Measurements from ENCODE around the gene ZNF383.
"Not testable (repeated sequence)": the region's sequence is repeated elsewhere in the genome, so short reads cannot be mapped to it uniquely, and the experiment has no call there.

The ZNF383 gene

GRCh38 chr19:37292998-37293939 is 75.3 kb downstream of the ZNF383 start:
- not testable (repeated sequence) for DNase-seq (ENCODE audit: low spot score)

DNA sequence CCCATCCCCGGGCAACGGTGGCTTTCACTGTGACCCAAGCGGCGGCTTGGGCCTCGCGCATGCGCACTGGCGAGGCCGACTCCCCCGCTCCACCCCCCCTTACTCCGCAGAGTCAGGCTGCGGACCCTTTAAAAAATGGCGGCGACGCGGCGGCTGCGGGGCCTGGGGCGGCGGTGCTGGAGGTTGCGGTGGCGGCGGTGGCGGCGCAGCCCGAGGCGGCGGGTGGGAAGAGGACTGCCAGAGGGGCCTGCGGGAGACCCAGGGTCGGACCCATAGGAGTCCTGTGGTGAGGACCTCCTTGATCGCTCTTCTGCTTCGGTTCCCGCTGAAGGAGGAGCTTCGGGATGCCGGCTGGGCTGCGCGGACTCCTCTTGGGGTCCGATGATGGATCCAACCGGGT is 76.2 kb downstream of the ZNF383 start:
- DNase-seq (ENCODE audit: low spot score), result not testable (repeated sequence)
